DOHH2 (cell line): Measurements from ENCODE around the gene PSMC4.

Source experiments
- EZH2phosphoT487 ChIP-seq: fragments of 200-600 bp; sonication (generic); IDR thresholded peaks from 2 replicates; pipeline ENCODE4 v1.6.1; 2017; ENCODE audit warnings: borderline replicate concordance, mild to moderate bottlenecking, antibody characterized with exemption, low read length, moderate library complexity, mixed read lengths
- TF ChIP-seq, protein P1 (sequence below): fragments of 200-600 bp; sonication (generic); IDR thresholded peaks from one replicate; pipeline ENCODE4 v1.5.1; 2014; ENCODE audit warnings: antibody characterized with exemption, mild to moderate bottlenecking, low read depth, low read length; ENCODE audit not compliant: poor library complexity, severe bottlenecking

DNA sequence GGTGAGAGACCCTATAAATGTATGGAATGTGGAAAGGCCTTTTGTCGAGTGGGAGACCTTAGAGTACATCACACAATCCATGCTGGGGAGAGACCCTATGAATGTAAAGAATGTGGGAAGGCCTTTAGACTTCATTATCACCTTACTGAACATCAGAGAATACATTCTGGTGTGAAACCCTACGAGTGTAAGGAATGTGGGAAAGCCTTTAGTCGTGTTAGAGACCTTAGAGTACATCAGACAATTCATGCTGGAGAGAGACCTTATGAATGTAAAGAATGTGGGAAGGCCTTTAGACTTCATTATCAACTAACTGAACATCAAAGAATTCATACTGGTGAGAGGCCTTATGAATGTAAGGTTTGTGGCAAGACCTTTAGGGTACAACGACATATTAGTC is 43.0 kb downstream of the PSMC4 start:
- TF ChIP-seq, protein P1, sequence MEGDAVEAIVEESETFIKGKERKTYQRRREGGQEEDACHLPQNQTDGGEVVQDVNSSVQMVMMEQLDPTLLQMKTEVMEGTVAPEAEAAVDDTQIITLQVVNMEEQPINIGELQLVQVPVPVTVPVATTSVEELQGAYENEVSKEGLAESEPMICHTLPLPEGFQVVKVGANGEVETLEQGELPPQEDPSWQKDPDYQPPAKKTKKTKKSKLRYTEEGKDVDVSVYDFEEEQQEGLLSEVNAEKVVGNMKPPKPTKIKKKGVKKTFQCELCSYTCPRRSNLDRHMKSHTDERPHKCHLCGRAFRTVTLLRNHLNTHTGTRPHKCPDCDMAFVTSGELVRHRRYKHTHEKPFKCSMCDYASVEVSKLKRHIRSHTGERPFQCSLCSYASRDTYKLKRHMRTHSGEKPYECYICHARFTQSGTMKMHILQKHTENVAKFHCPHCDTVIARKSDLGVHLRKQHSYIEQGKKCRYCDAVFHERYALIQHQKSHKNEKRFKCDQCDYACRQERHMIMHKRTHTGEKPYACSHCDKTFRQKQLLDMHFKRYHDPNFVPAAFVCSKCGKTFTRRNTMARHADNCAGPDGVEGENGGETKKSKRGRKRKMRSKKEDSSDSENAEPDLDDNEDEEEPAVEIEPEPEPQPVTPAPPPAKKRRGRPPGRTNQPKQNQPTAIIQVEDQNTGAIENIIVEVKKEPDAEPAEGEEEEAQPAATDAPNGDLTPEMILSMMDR: no peak
- TF ChIP-seq EZH2phosphoT487: no peak
